ENCODE measurements around the gene GJA3.

- no peak for TF ChIP-seq EZH2 (IDR thresholded peaks at IDR 0.05; ENCODE audit: low read length, missing control alignments)
- TF ChIP-seq CTCF (conservative IDR thresholded peaks at IDR 0.05 in 1 of 2, IDR thresholded peaks at IDR 0.05 in 1 of 2; ENCODE audit: low read depth in 1 of 2, low read length in 2 of 2): no peak
Measured at GRCh38 chr13:20127262-20127561, 33.6 kb downstream of the GJA3 start.
